ENCODE results near the gene GALNT15.

GALNT15 gene

DNA sequence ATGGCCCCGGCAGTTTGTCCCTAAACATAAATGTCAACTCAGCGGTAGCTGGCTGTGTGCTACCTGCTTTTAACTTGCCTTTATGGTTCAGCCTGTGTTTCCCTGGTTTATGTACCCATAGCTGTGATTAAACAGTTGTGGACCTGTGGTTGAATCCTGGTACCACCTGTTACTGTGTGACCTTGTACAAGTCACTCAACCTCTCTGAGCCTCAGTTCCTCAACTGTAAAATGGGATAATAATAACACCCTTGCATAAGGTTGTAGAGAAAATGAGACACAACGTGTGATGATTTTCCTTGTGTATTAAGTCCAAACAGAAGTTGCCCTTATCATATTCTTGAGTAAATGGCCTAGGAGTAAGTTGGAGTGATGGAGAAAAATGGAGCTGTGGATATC is 6.3 kb downstream of the GALNT15 start:
- Histone ChIP-seq H3K9ac (ENCODE audit: low read depth, low read length, poor library complexity, severe bottlenecking) (no peak overlapping the region), H3K4me3 (ENCODE audit: low read length, poor library complexity, severe bottlenecking) (no peak overlapping the region), H4K20me1 (ENCODE audit: insufficient read depth, low read length, poor library complexity, severe bottlenecking) (no peaks in the 10 kb centered on the region), H3K9me3 (ENCODE audit: insufficient read depth, low read depth, low read length) (no peaks in the 10 kb centered on the region), H3K4me2 (ENCODE audit: low read depth, low read length, poor library complexity, severe bottlenecking) (no peak overlapping the region), H3K36me3 (ENCODE audit: insufficient read depth, low read length) (no peaks in the 10 kb centered on the region), H2AFZ (ENCODE audit: low read length) (no peak overlapping the region), H3K4me1 (ENCODE audit: insufficient read depth, low read length, poor library complexity, severe bottlenecking) (no peaks in the 10 kb centered on the region), H3K79me2 (ENCODE audit: insufficient read depth, low read length) (no peaks in the 10 kb centered on the region), H3K27me3 (ENCODE audit: insufficient read depth, low read length, poor library complexity, severe bottlenecking) (no peaks in the 10 kb centered on the region), H3K9me2 (replicated peaks; ENCODE audit: low read depth, low read length) (no peaks in the 10 kb centered on the region), H3F3A (ENCODE audit: low read depth) (no peaks in the 10 kb centered on the region)
- TF ChIP-seq, protein P1, sequence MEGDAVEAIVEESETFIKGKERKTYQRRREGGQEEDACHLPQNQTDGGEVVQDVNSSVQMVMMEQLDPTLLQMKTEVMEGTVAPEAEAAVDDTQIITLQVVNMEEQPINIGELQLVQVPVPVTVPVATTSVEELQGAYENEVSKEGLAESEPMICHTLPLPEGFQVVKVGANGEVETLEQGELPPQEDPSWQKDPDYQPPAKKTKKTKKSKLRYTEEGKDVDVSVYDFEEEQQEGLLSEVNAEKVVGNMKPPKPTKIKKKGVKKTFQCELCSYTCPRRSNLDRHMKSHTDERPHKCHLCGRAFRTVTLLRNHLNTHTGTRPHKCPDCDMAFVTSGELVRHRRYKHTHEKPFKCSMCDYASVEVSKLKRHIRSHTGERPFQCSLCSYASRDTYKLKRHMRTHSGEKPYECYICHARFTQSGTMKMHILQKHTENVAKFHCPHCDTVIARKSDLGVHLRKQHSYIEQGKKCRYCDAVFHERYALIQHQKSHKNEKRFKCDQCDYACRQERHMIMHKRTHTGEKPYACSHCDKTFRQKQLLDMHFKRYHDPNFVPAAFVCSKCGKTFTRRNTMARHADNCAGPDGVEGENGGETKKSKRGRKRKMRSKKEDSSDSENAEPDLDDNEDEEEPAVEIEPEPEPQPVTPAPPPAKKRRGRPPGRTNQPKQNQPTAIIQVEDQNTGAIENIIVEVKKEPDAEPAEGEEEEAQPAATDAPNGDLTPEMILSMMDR (conservative IDR thresholded peaks at IDR 0.05; ENCODE audit: low read length): no peak
- no peak for TF ChIP-seq EZH2phosphoT487 (IDR thresholded peaks at IDR 0.05; ENCODE audit: borderline replicate concordance)

DNA sequence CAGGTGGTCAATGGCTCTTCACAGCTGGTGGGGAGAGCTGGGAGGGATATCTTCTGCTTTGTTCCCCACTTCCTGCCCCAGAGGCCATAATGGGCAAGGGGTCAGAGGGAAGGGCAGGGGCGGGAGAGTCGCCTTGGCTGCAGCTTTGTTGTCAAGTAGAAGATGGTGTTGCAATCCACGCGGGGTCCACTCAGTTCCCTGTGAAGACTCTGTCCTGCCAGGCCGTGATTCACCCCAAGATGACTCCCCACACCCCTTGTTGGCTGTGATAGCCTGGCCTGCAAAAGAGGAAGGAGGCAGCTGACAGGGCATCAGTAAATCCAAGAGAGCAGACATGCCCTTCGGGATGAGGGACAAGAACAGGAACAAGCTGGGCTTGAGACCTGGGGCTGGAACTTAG is 6.9 kb downstream of the GALNT15 start:
- Histone ChIP-seq H3K4me2 (ENCODE audit: low read depth, low read length, poor library complexity, severe bottlenecking) (no peak overlapping the region), H4K20me1 (ENCODE audit: insufficient read depth, low read length, poor library complexity, severe bottlenecking) (no peaks in the 10 kb centered on the region), H3K79me2 (ENCODE audit: insufficient read depth, low read length) (no peaks in the 10 kb centered on the region), H3K9me3 (ENCODE audit: insufficient read depth, low read depth, low read length) (no peaks in the 10 kb centered on the region), H3K4me1 (ENCODE audit: insufficient read depth, low read length, poor library complexity, severe bottlenecking) (no peaks in the 10 kb centered on the region), H3K36me3 (ENCODE audit: insufficient read depth, low read length) (no peaks in the 10 kb centered on the region), H3K27me3 (ENCODE audit: insufficient read depth, low read length, poor library complexity, severe bottlenecking) (no peaks in the 10 kb centered on the region), H2AFZ (ENCODE audit: low read length) (no peak overlapping the region), H3K9ac (ENCODE audit: low read depth, low read length, poor library complexity, severe bottlenecking) (no peak overlapping the region), H3F3A (ENCODE audit: low read depth) (no peaks in the 10 kb centered on the region), H3K4me3 (ENCODE audit: low read length, poor library complexity, severe bottlenecking) (no peak overlapping the region), H3K9me2 (replicated peaks; ENCODE audit: low read depth, low read length) (no peaks in the 10 kb centered on the region)
- TF ChIP-seq, protein P1 (conservative IDR thresholded peaks at IDR 0.05; ENCODE audit: low read length): no peak
- no peak for TF ChIP-seq EZH2phosphoT487 (IDR thresholded peaks at IDR 0.05; ENCODE audit: borderline replicate concordance)

DNA sequence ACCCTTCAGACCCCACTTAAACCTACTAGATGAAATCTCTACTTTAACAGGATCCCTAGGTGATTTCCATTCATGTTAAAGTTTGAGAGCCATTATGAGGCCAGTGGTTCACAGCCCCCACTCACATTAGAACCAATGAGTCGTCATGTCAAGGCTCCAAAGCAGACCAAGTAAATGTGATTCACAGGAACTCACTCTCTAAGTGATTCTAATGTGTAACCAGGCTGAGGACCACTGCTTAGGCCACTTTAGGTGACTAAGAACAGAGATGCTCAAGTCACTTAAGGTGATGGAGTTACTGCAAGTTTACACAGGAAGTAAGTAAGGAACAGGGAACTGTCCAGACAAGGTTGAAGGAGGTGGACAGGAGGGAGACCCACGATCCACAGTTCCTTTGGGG is 7.7 kb downstream of the GALNT15 start:
- H3F3A ChIP-seq (ENCODE audit: low read depth): no peaks in the 10 kb centered on the region
- no peaks in the 10 kb centered on the region for H3K36me3 ChIP-seq (ENCODE audit: insufficient read depth, low read length)
- H3K9me3 ChIP-seq (ENCODE audit: insufficient read depth, low read depth, low read length): no peaks in the 10 kb centered on the region
- H3K79me2 ChIP-seq (ENCODE audit: insufficient read depth, low read length): no peaks in the 10 kb centered on the region
- H3K27me3 ChIP-seq (ENCODE audit: insufficient read depth, low read length, poor library complexity, severe bottlenecking): no peaks in the 10 kb centered on the region
- no peaks in the 10 kb centered on the region for H4K20me1 ChIP-seq (ENCODE audit: insufficient read depth, low read length, poor library complexity, severe bottlenecking)
- no peak overlapping the region for H3K4me2 ChIP-seq (ENCODE audit: low read depth, low read length, poor library complexity, severe bottlenecking)
- no peak overlapping the region for H3K9ac ChIP-seq (ENCODE audit: low read depth, low read length, poor library complexity, severe bottlenecking)
- H3K4me3 ChIP-seq (ENCODE audit: low read length, poor library complexity, severe bottlenecking): no peak overlapping the region
- H3K9me2 ChIP-seq (replicated peaks; ENCODE audit: low read depth, low read length): no peaks in the 10 kb centered on the region
- H3K4me1 ChIP-seq (ENCODE audit: insufficient read depth, low read length, poor library complexity, severe bottlenecking): no peaks in the 10 kb centered on the region
- TF ChIP-seq EZH2phosphoT487 (IDR thresholded peaks at IDR 0.05; ENCODE audit: borderline replicate concordance): no peak
- TF ChIP-seq, protein P1 (conservative IDR thresholded peaks at IDR 0.05; ENCODE audit: low read length): no peak
- no peak overlapping the region for H2AFZ ChIP-seq (ENCODE audit: low read length)
